DND-41 (cell line): ENCODE measurements around the gene HIGD1A.

Source experiments
- EZH2 ChIP-seq: IDR thresholded peaks from 3 replicates; pipeline ENCODE4 v1.6.1; 2012; ENCODE audit warnings: borderline replicate concordance, low read depth, mild to moderate bottlenecking, moderate library complexity, low read length, inconsistent platforms; ENCODE audit not compliant: severe bottlenecking
- TF ChIP-seq, protein P1 (sequence below): IDR thresholded peaks from 2 replicates; pipeline ENCODE4 v1.5.1; 2012; ENCODE audit warnings: borderline replicate concordance, low read length, moderate library complexity, mild to moderate bottlenecking; ENCODE audit not compliant: poor library complexity, severe bottlenecking; ENCODE audit errors: extremely low read depth

- TF ChIP-seq, protein P1, sequence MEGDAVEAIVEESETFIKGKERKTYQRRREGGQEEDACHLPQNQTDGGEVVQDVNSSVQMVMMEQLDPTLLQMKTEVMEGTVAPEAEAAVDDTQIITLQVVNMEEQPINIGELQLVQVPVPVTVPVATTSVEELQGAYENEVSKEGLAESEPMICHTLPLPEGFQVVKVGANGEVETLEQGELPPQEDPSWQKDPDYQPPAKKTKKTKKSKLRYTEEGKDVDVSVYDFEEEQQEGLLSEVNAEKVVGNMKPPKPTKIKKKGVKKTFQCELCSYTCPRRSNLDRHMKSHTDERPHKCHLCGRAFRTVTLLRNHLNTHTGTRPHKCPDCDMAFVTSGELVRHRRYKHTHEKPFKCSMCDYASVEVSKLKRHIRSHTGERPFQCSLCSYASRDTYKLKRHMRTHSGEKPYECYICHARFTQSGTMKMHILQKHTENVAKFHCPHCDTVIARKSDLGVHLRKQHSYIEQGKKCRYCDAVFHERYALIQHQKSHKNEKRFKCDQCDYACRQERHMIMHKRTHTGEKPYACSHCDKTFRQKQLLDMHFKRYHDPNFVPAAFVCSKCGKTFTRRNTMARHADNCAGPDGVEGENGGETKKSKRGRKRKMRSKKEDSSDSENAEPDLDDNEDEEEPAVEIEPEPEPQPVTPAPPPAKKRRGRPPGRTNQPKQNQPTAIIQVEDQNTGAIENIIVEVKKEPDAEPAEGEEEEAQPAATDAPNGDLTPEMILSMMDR = no peak
- TF ChIP-seq EZH2 = no peak
These were observed 47.5 kb downstream of the HIGD1A start for GRCh38 chr3:42756681-42757213.
